Measurements from ENCODE around the gene RIPPLY2.

DNA sequence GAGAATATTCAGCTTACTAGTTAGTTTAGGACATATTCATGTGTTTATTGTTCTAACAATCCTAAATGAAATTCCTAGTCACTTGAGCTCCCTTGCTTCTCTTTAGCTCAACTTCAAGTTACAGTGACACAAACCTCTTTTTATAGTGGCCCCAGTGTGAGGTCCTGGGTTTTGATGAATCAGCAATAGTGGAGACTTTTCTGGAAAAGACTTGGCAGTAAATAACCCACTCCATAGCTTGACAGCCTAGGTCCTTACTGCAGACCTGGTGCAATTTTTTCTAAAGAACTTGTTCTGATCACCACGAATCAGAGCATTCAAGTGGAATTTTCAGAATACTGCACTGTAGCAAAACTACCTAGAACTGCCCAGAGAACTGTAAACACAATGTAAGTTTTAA lies 6.9 kb upstream of the RIPPLY2 start:
- TF ChIP-seq, protein P1, sequence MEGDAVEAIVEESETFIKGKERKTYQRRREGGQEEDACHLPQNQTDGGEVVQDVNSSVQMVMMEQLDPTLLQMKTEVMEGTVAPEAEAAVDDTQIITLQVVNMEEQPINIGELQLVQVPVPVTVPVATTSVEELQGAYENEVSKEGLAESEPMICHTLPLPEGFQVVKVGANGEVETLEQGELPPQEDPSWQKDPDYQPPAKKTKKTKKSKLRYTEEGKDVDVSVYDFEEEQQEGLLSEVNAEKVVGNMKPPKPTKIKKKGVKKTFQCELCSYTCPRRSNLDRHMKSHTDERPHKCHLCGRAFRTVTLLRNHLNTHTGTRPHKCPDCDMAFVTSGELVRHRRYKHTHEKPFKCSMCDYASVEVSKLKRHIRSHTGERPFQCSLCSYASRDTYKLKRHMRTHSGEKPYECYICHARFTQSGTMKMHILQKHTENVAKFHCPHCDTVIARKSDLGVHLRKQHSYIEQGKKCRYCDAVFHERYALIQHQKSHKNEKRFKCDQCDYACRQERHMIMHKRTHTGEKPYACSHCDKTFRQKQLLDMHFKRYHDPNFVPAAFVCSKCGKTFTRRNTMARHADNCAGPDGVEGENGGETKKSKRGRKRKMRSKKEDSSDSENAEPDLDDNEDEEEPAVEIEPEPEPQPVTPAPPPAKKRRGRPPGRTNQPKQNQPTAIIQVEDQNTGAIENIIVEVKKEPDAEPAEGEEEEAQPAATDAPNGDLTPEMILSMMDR (IDR thresholded peaks at IDR 0.05), result no peak
- no peak for TF ChIP-seq POLR2A (IDR thresholded peaks at IDR 0.05)
